GM21447 (cell line): Measurements from ENCODE around the gene IQSEC1.

Experiments
- ATAC-seq: cut with Tn5 transposase; IDR thresholded peaks from one replicate; pipeline ENCODE4 v1.9.1; 2021; ENCODE audit not compliant: unreplicated experiment

IQSEC1 gene

DNA sequence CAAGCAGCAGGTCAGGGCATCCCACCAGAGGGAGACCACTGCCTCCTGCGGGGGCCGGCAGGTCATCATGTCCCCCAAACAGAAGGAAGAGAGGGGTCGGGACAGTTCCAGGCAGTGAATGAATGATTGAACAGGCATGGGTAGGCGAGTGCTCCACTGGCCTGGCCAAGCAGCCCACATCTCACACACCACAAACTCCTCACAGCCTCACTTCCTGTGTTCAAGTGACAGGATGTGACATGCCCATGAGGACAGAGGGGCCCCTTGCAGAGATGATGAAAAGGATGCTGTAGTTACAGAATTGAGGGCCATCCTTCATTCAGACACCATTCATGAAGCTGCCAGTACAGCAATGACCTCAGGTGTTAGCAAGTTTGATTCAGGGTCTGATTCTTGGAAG is 3.7 kb downstream of the IQSEC1 start:
- peak; percentile 51 for ATAC-seq

DNA sequence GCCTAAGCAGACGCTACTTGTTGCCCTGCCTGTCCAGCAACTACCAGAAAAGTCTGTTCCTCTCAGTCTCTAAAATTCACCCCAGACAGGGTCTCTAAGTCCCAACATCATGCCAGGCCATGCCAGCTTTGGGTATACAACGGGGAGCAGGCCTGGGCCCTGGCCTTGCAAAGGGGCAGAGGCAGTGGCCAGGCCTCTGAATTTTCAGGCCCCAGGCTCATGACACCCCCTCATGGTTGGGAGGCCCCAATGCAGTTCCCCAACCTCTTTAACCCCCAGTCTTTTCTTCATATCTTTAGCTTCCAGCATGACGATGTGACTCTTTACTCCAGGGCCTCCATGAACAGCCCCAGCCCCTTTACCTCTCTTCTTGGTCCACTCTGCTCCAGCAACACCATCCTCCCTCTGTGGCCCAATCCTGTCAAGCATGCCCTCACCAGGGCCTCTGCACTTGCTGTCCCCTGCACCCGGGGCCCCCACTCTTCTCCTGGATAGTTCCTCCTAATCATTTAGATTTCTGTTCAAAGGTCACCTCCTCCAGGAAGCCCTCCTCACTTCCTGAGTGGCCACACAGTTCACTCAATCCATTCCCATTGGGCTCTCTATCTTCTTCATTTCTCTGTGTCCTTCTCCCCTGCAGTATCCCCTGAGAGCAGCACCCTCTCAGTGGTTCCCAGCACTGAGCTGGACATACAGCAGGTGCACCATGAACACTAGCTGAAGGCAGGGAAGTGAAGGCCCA is 4.8 kb downstream of the IQSEC1 start:
- ATAC-seq: no peak

DNA sequence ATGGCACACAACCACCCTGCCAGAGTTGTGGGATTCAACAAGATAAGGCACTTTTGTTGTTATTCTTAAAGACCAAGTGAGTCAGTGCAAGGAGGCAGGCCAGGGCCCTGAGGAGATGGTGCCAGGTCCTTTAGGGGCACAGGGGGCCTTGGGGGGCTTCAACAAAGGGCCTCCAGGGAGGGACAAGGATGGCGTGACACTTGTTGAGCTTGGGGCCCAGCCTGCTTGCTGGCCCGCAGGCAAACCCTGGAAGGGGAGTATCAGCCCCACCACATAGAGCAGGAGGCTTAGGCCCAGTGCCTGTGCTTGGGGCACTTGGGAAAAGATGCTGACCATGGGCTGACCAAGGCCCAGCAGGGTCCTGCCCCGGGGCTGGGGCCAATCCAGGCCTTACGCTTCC is 5.5 kb downstream of the IQSEC1 start:
- ATAC-seq: no peak

DNA sequence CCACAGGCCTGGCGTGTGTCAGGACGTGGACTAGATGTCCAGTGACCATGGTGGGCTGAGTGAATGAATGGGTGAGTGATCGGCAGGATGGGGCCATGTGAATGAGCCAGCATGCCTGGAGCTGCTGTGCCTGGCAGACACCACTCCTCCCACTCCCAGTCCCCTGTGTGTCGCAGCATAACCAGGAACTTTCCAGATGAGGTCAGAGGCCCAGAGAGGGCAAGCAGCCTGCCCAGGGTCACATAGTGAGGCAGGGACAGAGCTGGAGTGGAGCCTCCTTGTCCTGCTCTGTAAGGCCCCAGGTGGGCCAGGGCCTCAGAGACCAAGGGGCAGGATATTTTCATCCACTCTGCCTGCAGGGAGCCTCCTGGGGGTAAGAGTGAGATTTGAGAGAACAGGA is 6.4 kb downstream of the IQSEC1 start:
- ATAC-seq: no peak

DNA sequence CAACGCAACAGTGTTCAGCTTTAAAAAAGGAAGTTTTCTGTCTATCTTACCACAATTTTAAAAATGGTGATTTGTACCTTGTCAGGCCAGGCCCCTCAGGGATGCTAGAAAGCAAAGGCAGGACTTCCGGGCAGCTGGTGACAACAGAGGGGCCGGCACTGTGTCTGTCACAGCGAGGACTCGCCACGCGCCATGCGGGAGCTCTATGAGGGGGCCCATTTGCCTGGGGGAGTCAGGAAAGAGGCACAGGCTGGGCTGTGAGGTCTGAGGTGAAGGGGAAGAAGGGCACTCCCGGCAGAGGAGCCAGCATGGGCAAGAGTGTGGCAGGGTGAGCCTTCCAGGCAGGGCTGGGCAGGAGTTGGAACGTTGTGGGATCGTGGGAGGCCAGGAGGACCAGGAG is 7.0 kb downstream of the IQSEC1 start:
- ATAC-seq: no peak

DNA sequence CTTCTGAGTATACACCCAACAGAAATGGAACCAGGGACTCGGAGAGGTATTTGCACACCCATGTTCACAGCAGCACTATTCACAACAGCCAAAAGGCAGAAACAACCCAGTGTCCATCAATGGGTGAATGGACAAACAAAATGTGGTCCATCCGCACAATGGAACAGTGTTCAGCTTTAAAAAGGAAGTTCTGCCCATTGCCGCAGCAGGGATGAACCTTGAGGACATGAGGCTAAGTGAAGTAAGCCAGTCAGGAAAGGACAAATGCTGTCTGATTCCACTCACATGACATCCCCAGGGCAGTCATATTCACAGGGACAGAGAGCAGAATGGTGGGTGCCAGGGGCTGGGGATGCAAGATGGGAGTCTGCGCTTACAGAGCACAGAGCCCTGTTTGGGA is 7.5 kb downstream of the IQSEC1 start:
- ATAC-seq: no peak

DNA sequence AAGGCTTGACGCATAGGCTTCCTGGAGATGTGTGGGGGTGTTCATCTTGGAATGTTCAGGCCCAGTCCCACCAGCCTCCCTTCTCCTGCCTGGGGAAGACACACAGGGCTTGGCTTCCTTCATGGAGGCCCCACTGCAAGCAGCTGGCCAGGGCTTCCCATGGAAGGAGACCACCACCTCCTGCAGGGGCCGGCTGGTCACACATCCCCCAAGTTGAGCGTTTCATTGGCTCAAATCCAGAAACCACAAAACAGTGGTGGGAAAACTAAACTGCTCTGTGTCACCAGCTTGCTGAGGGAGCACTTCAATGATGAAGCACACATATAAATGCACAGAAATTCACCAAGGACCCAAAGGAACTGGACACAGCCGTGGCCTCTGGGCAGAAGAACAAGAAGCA is 8.3 kb downstream of the IQSEC1 start:
- no peak for ATAC-seq

DNA sequence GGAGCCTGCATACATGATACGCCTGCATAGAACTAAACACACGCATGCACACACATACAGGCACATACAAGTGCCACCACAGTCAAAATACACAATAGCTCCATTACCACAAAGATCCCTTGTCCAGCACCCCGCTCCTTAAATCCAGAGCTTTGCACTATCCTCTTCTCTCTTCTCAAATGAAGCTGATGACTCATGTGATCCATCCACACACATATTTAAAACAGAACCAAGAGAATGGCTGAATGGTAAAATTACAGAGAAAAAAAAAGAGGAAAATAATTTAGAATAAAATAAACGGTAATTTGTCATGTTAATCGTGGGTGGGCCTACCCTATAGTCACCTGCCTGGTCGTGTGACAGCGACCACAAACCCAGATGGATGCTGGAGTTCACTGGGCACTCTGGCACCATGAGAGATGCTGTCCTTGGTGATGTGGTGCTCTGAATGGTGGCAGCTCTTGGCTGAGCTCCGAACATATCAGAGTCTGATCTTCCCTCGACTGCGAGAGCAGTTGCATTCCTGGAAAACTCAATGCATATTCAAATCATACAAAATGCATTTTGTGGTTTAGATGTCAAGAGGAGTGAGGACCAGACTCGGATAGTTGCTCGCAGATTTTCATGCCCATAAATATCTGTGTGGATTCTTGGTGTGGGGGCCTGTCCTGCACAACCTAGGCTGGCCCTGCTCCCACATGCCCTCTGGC is 8.9 kb downstream of the IQSEC1 start:
- ATAC-seq: no peak

DNA sequence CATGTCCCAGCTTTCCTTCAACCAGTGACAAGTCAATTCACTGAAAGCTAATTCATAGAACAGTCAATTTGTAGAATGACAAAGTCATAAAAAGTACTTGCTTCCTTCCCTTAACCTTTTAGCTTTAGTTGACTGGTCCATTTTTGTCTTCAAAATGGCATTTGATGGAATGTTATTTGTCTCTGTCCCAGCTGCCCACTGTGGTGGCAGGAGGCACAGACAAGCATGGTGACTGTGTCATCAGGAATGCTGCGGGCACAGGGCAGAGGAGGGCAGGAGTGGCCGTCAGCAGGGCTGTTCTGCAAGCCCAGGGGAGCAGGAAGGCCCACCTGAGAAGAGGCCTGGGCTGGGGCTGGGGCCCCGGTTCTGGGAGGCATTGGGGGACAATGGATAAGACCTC is 10.0 kb downstream of the IQSEC1 start:
- ATAC-seq: no peak

DNA sequence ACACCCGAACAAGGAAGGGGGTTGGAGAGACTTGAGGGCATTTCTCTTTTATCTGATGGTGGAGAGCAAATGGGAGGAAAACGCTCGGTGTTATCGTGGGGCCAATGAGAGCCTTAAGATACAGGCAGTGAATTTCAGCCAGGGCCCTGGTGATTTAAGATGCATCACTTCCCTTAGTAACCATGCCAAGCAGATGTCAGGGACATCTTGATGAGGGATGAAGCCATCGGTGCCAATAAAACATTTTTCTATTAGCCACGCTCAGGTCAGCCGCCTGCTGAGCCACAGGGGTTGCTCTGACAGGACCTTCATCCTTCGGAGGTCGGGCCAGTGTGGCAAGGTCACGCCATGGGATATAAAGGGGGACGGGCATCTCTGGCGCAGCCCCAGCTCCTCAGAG is 10.6 kb downstream of the IQSEC1 start:
- ATAC-seq: no peak

DNA sequence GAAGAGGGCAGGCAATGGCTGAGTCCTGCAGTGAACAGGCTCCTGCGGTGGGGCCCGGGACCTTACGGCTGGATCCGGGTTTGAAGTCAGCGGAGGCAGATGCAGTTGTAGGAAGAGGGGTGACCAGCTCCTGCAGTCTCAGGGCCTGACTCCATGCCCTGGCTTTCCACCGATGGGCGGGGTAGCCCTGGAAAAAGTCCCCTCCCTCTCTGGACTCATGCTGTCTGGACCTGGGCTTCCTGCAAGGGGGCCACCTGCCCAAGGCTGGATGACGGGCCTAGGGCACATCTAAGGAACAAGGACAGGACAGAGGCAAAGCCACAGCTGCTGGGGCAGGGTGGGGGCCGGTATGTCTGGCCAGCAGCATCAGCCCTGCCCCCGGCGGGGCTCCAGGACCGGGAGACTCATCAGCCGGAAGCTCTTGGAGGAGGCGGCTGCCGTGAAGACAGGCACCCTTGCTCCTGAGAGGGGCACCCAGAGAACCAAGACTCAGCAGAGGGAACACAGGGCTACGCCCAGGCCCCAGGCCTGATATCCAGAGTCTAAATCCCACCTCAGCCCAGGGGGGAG is 12.8 kb downstream of the IQSEC1 start:
- ATAC-seq: no peak

DNA sequence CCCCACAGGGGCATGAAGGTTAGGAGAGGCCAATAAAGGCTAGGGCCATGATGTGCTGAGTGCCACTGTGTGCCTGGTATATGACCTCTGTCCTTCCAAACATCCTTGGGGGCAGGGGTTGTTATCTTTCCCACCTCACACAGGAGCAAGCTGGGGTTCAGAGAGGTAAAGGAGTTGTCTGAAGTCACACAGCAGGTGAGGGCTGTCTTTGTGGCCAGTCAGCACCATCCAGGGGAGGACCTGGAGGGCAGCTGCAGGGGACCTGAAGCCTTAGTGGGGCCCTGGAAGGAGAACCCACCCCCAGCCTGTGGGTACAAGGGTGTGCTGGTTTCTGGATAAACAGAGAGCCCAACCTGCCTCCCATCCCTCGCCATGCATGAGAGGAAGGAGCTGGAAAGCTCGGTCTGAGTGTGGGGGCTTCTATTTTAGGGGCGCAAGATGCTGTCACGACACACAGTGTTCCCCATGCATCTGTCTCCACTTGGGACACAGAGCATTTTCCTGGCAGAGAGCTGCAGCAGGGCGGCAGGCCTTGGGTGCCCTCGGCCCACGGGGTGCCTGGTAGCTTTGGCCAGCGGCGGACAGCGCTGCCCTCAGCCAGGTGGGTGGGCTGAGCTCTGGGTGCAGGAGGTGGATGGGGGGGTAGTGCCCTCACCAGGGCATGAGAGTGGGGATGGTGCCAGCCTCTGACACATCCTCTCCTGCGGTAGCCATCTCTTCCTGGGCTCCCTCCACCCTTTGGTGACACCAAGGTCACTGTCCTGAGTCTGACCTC is 14.7 kb downstream of the IQSEC1 start:
- ATAC-seq: no peak

DNA sequence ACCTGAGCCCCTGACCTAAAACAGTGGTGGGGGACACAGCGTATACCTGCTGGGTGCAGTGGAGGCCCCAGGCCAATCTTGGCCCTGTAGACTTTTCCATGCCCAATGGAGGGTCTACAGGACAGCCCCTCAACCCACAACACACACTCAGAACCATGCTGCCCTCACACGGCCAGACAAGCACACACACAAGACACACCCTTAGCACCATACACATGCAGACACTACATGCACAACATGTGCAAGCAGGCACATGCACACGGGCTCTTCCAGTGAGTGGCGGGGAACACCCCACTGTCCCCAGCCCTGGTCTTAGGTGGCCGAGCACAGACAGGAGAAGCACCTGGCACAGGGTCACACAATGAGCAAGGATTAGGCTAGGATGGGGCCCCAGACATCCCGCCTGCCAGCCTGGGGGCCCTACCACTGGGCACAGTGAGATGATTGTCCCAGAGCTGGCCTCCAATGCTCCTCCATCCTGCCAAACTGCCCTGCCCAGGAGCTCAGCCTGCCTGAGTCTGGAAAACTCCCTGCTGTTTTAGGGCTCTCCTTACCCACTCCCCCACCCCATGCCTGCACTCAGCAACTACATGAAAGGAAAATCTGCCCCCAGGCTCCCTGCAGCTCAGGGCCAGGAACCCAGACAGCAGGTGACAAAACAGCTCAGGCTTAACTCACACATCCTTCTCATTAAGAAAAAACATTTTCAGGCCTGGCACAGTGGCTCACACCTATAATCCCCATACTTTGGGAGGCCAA is 15.8 kb downstream of the IQSEC1 start:
- ATAC-seq: no peak

DNA sequence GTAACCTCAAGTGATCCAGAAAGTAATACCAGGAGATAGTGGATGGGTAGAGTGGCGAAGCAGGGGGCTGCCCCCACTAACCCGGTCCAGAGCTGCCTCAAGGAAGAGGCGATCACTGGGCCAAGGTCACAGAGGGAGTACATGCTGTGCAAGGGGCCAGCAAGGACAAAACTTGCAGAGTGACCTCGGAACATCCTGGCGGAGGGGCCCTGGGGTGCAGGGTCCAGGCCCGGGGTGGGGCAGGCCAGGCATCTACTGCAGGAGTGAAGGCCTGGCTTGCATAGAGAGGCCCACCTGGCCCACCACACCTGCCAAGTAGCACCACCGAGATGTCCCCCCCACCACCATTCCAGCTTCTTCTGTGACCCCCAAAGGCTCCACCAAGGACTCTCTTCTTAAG is 17.6 kb downstream of the IQSEC1 start:
- ATAC-seq: no peak

DNA sequence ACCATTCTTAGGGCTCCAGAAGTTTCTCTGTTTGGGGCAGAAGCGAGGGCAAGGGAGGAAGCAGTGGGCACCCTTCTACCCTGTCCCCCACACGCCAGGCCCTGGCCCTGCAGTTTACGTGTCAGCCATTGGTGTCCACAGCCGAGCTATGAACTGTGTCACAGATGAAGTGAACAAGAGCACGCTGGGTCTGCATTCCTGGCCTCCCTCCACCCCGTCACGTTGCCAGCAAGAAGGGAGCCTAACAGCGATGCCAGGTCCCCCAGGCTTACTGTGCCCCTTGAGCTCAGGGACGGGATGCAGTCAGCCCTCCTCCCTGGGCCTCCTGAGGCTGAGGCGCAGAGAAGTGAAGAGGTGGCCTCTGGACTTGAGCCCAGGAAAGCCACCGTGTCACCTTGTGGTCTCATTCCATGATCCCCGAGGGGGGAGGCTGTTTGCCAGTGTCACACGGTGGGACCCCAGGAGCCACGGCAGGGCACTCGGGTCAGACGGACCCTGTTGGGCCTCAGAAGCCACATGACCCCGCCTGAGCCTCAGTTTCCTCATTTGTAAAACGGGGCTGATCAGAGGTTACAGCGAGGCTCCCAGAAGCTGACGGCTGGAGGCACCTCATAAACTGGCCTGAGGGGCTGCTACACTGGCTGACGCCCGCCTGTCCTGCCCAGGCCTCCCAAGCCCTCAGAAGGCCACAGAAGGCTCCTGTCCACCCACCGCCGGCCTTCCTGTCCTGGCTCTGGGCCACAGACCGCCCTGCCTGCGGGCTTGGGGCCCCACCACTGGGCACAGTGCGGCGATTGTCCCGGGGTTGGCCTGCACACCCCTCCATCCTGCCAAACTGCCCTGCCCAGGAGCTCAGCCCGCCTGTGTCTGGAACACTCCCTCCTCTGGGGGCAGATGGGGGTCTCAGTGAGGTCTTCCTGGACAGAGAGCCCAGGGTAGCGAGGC is 18.6 kb downstream of the IQSEC1 start:
- no peak for ATAC-seq

DNA sequence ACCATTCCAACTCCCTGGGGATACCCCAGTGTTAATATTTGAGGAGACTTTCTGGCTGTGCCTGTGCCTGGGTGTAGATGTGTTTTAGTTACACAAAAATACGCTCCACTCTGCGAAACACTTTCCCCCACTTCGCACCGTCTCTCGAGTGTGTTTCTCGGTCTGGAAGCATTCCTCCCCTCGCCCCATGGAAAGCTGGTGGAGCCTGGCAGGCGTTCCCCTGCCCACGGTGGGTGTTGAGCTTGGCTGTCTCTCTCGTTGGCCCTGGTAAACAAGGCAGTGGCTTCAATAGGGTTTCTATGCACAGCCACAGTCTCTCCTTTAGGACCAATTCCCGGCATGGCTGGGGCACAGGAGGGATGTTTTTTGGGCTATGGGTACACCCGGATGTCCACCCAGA is 19.3 kb downstream of the IQSEC1 start:
- no peak for ATAC-seq

DNA sequence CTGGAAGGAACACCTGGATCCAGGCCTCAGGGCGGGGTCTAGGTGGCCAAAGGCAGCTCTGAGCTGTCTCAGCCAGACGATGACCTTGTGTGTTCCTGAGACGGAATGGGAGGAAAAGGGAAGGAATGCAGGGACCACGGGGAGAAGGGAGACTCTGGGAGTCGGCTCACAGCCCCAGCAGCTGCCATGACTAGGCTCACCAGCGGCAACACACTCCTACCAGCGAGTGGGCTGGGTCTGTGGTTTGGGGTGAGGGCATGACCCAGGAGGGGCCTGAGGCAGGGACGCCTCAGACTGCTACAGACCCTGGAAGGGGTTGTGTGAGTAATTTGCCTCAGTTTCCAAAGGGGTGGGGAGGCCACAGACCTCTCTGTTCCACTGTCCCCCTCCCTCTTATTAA is 19.8 kb downstream of the IQSEC1 start:
- ATAC-seq: no peak

DNA sequence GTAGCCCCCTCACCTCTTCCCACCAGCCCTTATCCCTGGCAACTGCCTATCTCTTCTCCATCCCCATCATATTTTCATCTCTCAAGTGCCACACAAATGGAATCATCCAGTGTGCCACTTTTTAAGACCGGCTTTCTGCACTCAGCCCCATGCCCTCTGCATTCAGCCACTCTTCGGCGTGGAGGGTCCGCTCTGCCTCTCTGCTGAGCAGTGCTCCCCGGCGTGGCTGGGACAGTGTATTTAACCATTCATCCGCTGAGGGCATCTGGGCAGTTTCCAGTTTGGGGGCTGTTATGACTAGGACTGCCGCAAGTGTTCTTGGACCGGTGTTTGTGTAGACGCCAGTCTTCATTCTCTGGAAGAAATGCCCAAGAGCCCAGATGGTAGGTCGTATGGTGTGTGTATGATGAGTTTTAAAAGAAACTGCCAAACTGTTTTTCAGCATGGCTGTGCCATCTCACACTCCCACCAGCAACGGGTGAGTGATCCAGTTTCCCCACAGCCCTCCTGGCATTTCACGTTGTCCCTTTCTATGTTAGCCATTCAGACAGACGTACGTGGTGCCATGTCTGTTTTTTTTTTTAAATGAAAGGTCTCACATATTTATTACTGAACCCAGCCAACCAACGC is 20.9 kb downstream of the IQSEC1 start:
- ATAC-seq: no peak

DNA sequence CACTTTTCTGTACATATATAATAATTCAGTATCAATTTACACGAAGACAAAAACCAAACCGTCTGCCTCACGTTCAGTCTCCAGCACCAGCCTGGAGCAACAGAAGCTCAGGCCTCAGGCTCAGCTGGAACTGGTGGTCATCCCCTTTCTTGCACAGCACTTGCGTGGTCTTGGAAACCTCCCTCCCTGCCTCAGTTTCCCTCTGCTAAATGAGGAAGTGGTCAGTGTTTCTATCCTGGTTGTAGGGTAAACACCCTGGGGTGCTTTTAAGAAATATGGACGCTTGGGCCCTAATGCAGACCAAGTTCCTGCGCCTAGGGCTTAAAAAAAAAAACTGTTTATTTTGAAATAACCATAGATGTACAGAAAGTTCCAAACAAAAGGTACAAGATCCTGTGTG is 21.6 kb downstream of the IQSEC1 start:
- no peak for ATAC-seq
